ENCODE measurements around the gene NLK. TPM values are rescaled to one million over a fixed set of nuclear protein-coding genes. Genes with fewer than 3 reads are reported as not detected.

NLK gene
- total RNA-seq, 2 donors from 2014 or later: 15.5 to 30.1 TPM

DNA sequence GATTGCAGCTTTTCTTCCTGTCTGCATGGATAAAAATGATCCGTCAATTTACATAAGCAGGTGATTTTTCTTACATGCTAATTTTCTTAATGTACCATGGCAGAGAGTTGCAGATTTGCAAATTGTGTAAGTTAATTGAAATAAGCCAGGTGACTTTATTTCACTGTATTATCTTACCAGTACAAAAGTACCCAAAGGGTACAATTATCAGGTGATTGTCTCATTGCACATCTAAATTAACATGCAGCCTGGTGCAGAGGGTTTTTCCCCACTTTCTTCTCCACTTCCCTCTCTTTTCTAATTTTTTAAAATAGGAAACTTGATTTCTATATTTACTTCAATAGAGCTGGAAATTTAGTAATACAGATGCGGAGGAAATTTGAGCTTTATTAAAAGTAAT, 11.2 kb downstream of the NLK start:
- ATAC-seq (no peak), DNase-seq (no peak)
- Histone ChIP-seq H3K36me3 (replicated peaks in 1 of 2; ENCODE audit: insufficient read depth in 1 of 2, low read depth in 2 of 2) (no peaks in the 10 kb centered on the region), H3K4me1 (peaks cover 86% of the 10 kb centered on the region), H3K4me3 (no peak overlapping the region), H3K9me3 (no peaks in the 10 kb centered on the region), H3K27me3 (no peaks in the 10 kb centered on the region), H3K27ac (peak overlapping the region in 2 of 4 donors; percentile 36 to 66)
- intact Hi-C loops (cut with DNase I): no loop called here
- 54% methylated on average over 2 of the region's 2 CpGs for WGBS, 2 donors
- TF ChIP-seq POLR2A (IDR thresholded peaks at IDR 0.05): no peak
- TF ChIP-seq, protein P1, sequence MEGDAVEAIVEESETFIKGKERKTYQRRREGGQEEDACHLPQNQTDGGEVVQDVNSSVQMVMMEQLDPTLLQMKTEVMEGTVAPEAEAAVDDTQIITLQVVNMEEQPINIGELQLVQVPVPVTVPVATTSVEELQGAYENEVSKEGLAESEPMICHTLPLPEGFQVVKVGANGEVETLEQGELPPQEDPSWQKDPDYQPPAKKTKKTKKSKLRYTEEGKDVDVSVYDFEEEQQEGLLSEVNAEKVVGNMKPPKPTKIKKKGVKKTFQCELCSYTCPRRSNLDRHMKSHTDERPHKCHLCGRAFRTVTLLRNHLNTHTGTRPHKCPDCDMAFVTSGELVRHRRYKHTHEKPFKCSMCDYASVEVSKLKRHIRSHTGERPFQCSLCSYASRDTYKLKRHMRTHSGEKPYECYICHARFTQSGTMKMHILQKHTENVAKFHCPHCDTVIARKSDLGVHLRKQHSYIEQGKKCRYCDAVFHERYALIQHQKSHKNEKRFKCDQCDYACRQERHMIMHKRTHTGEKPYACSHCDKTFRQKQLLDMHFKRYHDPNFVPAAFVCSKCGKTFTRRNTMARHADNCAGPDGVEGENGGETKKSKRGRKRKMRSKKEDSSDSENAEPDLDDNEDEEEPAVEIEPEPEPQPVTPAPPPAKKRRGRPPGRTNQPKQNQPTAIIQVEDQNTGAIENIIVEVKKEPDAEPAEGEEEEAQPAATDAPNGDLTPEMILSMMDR (IDR thresholded peaks at IDR 0.05): no peak

DNA sequence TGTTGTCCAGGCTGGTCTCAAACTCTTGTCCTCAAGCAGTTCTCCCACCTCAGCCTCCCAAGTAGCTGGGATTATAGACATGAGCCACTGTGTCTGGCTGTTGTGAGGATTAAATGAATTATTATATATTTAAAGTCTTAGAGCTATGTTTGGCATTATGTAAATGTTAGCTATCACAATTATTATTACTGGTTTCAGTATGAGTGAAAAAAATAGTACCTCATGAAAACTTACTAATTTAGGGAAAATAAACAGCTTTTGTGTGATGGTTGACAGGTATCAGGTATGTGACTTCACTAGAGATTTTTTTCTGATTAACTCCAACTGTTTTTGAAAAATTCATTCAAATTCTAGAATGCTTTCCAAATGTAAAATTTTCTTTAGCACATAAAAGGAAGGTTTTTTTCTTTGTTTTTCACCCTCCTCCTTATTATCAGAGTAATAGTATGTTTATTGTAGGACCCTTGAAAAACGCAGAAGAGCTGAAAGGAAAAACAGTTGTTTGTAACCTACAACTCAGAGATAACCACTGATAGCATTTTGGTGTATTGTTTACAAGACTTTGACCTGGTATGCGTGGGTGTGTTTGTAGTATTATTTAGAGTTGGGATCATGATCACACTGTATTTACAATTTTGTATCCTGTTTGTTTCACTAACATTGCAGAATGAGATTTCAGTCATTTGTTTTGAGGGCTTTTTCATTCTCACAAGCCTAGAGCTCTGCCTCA, 13.2 kb downstream of the NLK start:
- H3K4me3 ChIP-seq: no peak overlapping the region
- intact Hi-C loops (cut with DNase I): no loop called here
- H3K27ac ChIP-seq: peak overlapping the region in 2 of 4 donors; percentile 24 to 31
- TF ChIP-seq, protein P1 (IDR thresholded peaks at IDR 0.05): no peak
- TF ChIP-seq POLR2A (IDR thresholded peaks at IDR 0.05): no peak
- ATAC-seq (no peak), DNase-seq (no peak)
- H3K36me3 ChIP-seq (replicated peaks in 1 of 2; ENCODE audit: insufficient read depth in 1 of 2, low read depth in 2 of 2): no peaks in the 10 kb centered on the region
- no peaks in the 10 kb centered on the region for H3K9me3 ChIP-seq
- 19 to 27% methylated on average over 2 of the region's 2 CpGs for WGBS, 2 donors
- H3K27me3 ChIP-seq: no peaks in the 10 kb centered on the region
- peaks cover 72% of the 10 kb centered on the region for H3K4me1 ChIP-seq

DNA sequence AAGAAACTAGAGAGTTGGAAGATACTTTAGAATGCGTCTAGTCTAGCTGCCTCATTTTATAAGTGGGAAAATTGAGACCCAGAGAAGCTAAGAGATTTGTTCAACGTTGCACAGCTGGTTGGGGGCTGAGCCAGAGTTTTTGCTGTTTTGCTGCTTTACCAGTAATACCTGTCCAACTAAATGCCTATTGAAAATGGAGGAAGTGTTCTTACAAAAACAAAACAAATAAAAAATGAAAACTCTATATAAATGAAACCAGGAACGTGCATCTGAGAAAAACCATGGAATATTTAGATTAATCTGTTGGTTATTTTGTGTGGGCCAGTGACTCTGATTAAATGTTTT, 13.8 kb downstream of the NLK start:
- TF ChIP-seq POLR2A (IDR thresholded peaks at IDR 0.05): no peak
- TF ChIP-seq, protein P1 (IDR thresholded peaks at IDR 0.05): no peak
- ATAC-seq (no peak), DNase-seq (peak in 1 of 4 donors; percentile 23)
- WGBS, 2 donors: 26 to 30% methylated on average over 3 of the region's 3 CpGs
- Histone ChIP-seq H3K36me3 (replicated peaks in 1 of 2; ENCODE audit: insufficient read depth in 1 of 2, low read depth in 2 of 2) (no peaks in the 10 kb centered on the region), H3K4me1 (peaks cover 73% of the 10 kb centered on the region), H3K27me3 (no peaks in the 10 kb centered on the region), H3K9me3 (no peaks in the 10 kb centered on the region), H3K27ac (peak overlapping the region in 2 of 4 donors; percentile 24 to 31), H3K4me3 (no peak overlapping the region)
- intact Hi-C loops (cut with DNase I): no loop called here

DNA sequence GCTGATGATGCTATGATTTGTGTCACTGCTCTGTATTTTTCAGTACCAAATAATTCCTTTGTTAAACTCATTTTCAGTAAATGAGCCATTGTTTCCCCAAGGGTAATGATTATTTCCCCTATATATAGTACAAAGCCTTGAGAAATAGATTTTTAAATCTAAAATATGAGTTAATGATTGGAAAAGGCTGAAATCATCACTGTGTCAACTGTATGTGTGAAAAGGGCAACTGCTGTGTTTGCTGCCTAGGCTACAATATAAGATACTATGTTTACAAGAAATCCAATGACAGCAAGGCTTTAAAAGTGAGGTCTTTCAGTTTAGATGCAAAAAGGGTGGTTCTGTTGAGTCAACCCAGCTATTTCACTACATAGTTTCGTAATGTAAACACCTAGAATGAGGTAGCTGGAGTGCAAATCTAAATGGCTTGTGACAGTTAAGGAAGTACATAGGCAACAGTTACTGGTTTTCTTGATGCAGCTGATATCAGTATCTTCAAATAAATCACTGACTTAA, 15.3 kb downstream of the NLK start:
- H3K27ac ChIP-seq: peak overlapping the region in 2 of 4 donors; percentile 10 to 53
- 31 to 50% methylated on average over 1 of the region's 1 CpG for WGBS, 2 donors
- ATAC-seq (peak; percentile 55), DNase-seq (no peak)
- intact Hi-C loops (cut with DNase I): no loop called here
- no peaks in the 10 kb centered on the region for H3K27me3 ChIP-seq
- no peaks in the 10 kb centered on the region for H3K9me3 ChIP-seq
- peaks cover 59% of the 10 kb centered on the region for H3K4me1 ChIP-seq
- H3K4me3 ChIP-seq: no peak overlapping the region
- no peaks in the 10 kb centered on the region for H3K36me3 ChIP-seq (replicated peaks in 1 of 2; ENCODE audit: insufficient read depth in 1 of 2, low read depth in 2 of 2)
- TF ChIP-seq, protein P1 (IDR thresholded peaks at IDR 0.05): no peak
- no peak for TF ChIP-seq POLR2A (IDR thresholded peaks at IDR 0.05)

DNA sequence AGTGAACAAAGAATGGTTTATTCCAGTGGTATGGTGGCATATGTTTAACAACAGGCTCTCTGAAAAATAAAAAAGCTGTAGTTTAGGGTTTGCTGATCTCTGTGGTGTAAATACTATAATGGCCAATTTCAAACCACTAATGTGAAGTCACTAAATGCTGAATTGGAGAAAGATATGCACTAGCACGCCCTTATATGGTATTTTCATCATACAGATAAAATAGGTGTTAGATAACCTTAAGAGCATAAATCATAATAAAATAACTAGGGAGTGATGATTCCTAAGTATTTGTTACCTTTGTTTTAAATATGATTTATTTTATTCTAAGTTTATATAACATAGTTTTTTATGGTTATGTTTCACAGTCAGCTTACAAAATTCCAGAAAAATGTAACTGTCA, 17.2 kb downstream of the NLK start:
- no peak for ATAC-seq
- no peak for DNase-seq
- Histone ChIP-seq H3K4me3 (no peak overlapping the region), H3K27ac (no peak overlapping the region), H3K36me3 (replicated peaks in 1 of 2; ENCODE audit: insufficient read depth in 1 of 2, low read depth in 2 of 2) (no peaks in the 10 kb centered on the region), H3K27me3 (no peaks in the 10 kb centered on the region), H3K4me1 (peaks cover 42% of the 10 kb centered on the region), H3K9me3 (no peaks in the 10 kb centered on the region)
- intact Hi-C loops (cut with DNase I): no loop called here
- TF ChIP-seq, protein P1 (IDR thresholded peaks at IDR 0.05): no peak
- no peak for TF ChIP-seq POLR2A (IDR thresholded peaks at IDR 0.05)
- 86 to 88% methylated on average over 1 of the region's 1 CpG for WGBS, 2 donors

Measured in body of pancreas (tissue), 4 donors.